Cardiac fibroblast (primary cell): ENCODE results near the gene PRKG1.
A peak's percentile ranks its signal among the peaks of the same experiment; 100 is the strongest.

Experiments used
- DNase-seq, 2 donors: peaks; one replicate each; pipeline versions ENCODE4 v3.0.0 to v3.0.0-alpha.2; 2010; ENCODE audit warnings: low read depth in 2 of 2
- H3K4me3 ChIP-seq, 2 donors: replicated peaks in 1 of 2; 1 replicate in 1 of 2; 2 replicates in 1 of 2; pipeline ENCODE4 v1.5.1; 2011; ENCODE audit warnings: low read depth in 2 of 2, low read length in 2 of 2, mild to moderate bottlenecking in 2 of 2, moderate library complexity in 1 of 2
- CTCF ChIP-seq: IDR thresholded peaks from one replicate; pipeline ENCODE4 v1.5.1; 2011; ENCODE audit warnings: low read depth, mild to moderate bottlenecking, low read length, inconsistent platforms

PRKG1 gene

GRCh38 chr10:51527522-51528219 lies 453.4 kb downstream of the PRKG1 start:
- no peak overlapping the region for H3K4me3 ChIP-seq
- no peak for TF ChIP-seq CTCF
- peak; percentile 8 to 17 for DNase-seq

GRCh38 chr10:51528527-51528926 lies 454.2 kb downstream of the PRKG1 start:
- no peak for DNase-seq
- H3K4me3 ChIP-seq = no peak overlapping the region
- TF ChIP-seq CTCF = no peak

GRCh38 chr10:51530541-51530940 lies 456.3 kb downstream of the PRKG1 start:
- DNase-seq = peak in 1 of 2 donors; percentile 33

GRCh38 chr10:51532044-51532443 lies 457.8 kb downstream of the PRKG1 start:
- TF ChIP-seq CTCF = no peak
- H3K4me3 ChIP-seq = no peak overlapping the region
- no peak for DNase-seq

More at GRCh38 chr10:51530541-51530940, 456.3 kb downstream of the PRKG1 start:
- no peak overlapping the region for H3K4me3 ChIP-seq
- no peak for TF ChIP-seq CTCF

GRCh38 chr10:51542853-51543252 lies 468.6 kb downstream of the PRKG1 start:
- DNase-seq = no peak

GRCh38 chr10:51544933-51545332 lies 470.6 kb downstream of the PRKG1 start:
- no peak for TF ChIP-seq CTCF
- H3K4me3 ChIP-seq = no peak overlapping the region
- no peak for DNase-seq

More at GRCh38 chr10:51542853-51543252, 468.6 kb downstream of the PRKG1 start:
- TF ChIP-seq CTCF = no peak
- no peak overlapping the region for H3K4me3 ChIP-seq

GRCh38 chr10:51547941-51548340 lies 473.7 kb downstream of the PRKG1 start:
- no peak for TF ChIP-seq CTCF
- DNase-seq = no peak
- no peak overlapping the region for H3K4me3 ChIP-seq
